Activated CD4-positive, alpha-beta T cell treated with anti-CD3 and anti-CD28 coated beads, Interleukin-2, amount 50 U/mL, for 1 hour (primary cell): ENCODE results near the gene PCED1B.
"Not testable (repeated sequence)": the region's sequence is repeated elsewhere in the genome, so short reads cannot be mapped to it uniquely, and the experiment has no call there.

Experiments used
- DNase-seq: peaks from one replicate; pipeline ENCODE4 v3.0.0-alpha.2; 2020

The PCED1B gene

GRCh38 chr12:47091009-47091408 is 11.6 kb downstream of the PCED1B start:
- no peak for DNase-seq

DNA sequence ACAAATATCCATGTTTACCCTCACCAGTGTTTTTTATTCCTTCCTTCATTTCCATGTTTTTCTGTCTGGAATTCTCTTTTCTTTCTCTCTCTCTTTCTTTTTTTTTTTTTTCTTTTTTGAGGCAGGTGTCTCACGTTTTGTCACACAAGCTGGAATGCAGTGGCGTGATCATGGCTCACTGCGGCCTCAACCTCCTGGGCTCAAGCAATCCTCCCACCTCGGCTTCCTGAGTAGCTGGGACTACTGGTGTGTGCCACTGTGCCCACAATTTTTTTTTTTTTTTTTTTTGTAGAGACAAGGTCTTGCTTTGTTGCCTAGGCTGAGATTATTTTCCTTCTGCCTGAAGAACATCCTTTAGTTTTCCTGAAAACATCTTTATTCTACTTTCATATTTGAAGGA is 15.4 kb downstream of the PCED1B start:
- no peak for DNase-seq

- DNase-seq: no peak
Measured at GRCh38 chr12:47095446-47096236, 16.2 kb downstream of the PCED1B start.

GRCh38 chr12:47097276-47097896 is 18.0 kb downstream of the PCED1B start:
- no peak for DNase-seq

- no peak for DNase-seq
Measured at GRCh38 chr12:47098099-47098498, 18.7 kb downstream of the PCED1B start.

DNA sequence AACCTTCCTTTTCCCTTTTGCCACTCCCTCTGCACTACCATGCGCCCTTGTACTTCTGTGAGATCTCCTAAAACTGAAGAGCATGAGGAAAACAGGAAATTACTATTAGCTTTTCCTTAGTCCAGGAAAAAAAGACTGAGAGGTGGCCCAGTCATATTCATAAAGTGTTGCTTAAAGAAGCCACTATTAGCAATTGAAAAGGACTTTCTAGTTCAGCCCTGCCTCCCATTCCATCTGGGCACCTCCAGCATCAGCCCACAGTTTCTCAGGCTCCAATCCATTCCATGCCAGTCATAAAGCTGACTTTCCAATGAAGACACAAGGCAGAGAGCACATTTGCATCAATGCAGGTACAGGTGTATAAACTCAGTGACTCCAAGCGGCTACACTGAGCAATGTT is 20.2 kb downstream of the PCED1B start:
- no peak for DNase-seq

GRCh38 chr12:47100160-47100559 is 20.7 kb downstream of the PCED1B start:
- DNase-seq: no peak

- DNase-seq: no peak
Measured at GRCh38 chr12:47102406-47102805, 23.0 kb downstream of the PCED1B start.

DNA sequence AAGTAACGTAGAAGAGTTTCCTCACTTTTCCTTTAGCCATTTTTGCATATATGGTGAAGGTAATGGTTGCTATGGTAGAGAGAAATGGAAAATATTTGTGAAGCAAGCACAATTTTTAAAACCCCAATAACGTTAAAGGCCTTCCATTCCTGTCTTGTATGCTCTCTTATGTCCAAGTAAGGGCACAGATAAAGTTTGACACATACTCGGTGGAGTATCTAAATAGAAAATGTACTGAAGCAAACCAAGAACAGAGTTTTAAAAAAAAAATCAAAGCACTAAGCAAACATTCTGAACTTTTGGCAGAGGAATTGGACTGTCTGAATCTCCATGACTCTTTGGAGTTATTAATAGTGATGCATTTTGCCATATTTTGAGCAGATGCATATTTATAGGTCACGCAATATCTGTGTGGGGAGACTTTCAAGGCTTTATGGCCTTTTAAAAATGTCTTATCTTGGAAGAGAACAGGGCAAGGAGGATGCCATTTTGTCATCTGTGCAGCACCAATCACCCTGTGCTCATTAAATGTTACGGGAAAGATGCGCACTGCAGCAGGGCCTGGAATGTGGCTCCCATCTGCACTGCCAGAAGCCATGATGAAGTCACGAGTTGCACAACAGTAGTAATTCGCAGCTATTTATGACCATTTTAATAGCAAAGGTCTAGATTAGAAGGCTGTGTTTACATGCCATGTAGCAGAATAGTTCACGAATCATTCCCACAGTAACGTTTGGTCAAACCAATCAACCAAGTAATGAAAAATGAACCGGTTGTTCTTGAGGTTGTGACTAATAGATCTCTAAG is 23.6 kb downstream of the PCED1B start:
- no peak for DNase-seq

- no peak for DNase-seq
Measured at GRCh38 chr12:47105914-47106674, 26.7 kb downstream of the PCED1B start.

- no peak for DNase-seq
Measured at GRCh38 chr12:47107446-47107845, 28.0 kb downstream of the PCED1B start.

DNA sequence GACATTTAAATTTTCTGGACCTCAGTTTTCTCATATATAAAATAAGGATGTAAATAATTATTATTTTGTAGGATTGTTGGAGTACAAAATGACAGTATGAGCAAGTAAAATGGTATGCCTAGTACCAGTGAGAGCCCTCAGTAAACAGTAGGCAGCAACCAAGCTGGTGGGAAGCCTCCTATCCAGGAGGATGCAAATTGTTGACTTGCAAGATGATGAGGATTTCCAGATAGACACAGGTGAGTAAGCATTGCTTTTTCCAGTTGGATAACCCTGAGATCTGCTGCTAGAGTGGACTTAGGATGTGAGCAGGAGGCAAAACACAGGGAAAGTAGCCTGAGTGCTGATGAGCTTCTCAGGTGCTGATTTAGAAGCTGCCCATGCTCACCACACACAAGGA is 28.5 kb downstream of the PCED1B start:
- no peak for DNase-seq

- no peak for DNase-seq
Measured at GRCh38 chr12:47110011-47110541, 30.7 kb downstream of the PCED1B start.

- no peak for DNase-seq
Measured at GRCh38 chr12:47110718-47111391, 31.4 kb downstream of the PCED1B start.

GRCh38 chr12:47111392-47111778 is 32.0 kb downstream of the PCED1B start:
- no peak for DNase-seq

- no peak for DNase-seq
Measured at GRCh38 chr12:47111854-47112253, 32.4 kb downstream of the PCED1B start.

- no peak for DNase-seq
Measured at GRCh38 chr12:47112679-47113078, 33.3 kb downstream of the PCED1B start.

DNA sequence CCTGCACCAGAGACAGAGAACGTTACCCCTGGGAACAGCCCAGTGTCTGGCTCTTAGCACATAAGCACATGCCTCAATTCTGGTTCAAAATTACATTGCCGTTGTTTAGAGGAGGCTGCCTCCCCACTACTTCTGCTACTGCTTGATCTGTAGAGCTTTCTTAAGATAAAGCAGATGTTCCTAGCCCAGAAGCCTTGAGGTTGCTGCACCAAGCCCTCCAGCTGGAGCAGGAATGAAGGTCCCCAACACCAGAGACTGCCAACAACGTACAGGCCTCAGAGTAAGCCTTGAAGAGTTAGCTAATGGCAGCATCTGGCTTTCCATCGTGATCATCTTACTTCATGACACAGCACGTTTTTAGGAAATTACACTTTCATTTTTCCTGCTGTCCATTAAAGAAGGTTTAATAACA is 35.1 kb downstream of the PCED1B start:
- DNase-seq: no peak

DNA sequence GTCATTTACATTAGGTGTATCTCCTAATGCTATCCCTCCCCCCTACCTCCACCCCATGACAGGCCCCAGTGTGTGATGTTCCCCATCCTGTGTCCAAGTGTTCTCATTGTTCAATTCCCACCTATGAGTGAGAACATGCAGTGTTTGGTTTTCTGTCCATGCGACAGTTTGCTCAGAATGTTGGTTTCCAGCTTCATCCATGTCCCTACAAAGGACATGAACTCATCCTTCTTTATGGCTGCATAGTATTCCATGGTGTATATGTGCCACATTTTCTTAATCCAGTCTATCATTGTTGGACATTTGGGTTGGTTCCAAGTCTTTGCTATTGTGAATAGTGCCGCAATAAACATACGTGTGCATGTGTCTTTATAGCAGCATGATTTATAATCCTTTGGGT is 37.9 kb downstream of the PCED1B start:
- DNase-seq: not testable (repeated sequence)

- DNase-seq: no peak
Measured at GRCh38 chr12:47120736-47121135, 41.3 kb downstream of the PCED1B start.

GRCh38 chr12:47121146-47121545 is 41.7 kb downstream of the PCED1B start:
- no peak for DNase-seq

DNA sequence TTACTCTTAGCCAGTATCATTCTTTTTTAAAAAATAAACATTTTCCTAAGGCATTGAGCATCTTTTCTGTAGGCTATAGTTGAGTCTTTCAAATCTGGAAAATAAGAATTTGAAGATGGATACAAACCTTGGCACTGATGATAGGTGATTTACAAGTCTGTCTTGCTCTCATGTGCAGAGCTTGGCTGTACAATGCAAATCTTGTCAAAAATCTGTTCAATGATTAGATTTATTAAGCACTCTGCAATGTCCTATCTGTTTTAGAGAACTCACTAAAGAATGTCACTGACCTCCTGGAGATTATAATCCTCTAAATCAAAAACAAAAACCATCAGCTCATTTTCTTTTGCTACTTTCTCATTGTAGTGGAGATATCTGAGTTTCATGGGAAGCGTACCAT is 43.2 kb downstream of the PCED1B start:
- no peak for DNase-seq
